Ovary (tissue), 9 donors: ENCODE data around the gene PLEKHA6. TPM values are rescaled to one million over a fixed set of nuclear protein-coding genes. Genes with fewer than 3 reads are reported as not detected.

Experiments used
- DNase-seq, 5 donors: peaks; one replicate each; pipeline ENCODE4 v3.0.0-alpha.2; 2019 to 2020
- H3K27ac ChIP-seq, 2 donors: fragments of 200-600 bp; one replicate each; pipeline versions ENCODE4 v1.5.1 to v1.8.0; 2019 to 2022
- H3K27me3 ChIP-seq: fragments of 200-600 bp; one replicate; pipeline ENCODE4 v1.8.0; 2022
- H3K36me3 ChIP-seq: fragments of 200-600 bp; sonication (generic); one replicate; pipeline ENCODE4 v1.5.1; 2019
- H3K4me1 ChIP-seq: one replicate; pipeline ENCODE4 v1.8.1; 2013; ENCODE audit warnings: mild to moderate bottlenecking, moderate library complexity; ENCODE audit not compliant: insufficient read depth
- H3K4me3 ChIP-seq: fragments of 200-600 bp; sonication (generic); one replicate; pipeline ENCODE4 v1.5.1; 2017
- H3K9me3 ChIP-seq, 2 donors: fragments of 200-600 bp in 1 of 2; sonication (generic) in 1 of 2; one replicate each; pipeline versions ENCODE4 v1.5.1 to v1.8.1; 2013 to 2019; ENCODE audit warnings: mild to moderate bottlenecking in 1 of 2, moderate library complexity in 1 of 2
- EP300 ChIP-seq: sonication (generic); formaldehyde crosslinking; IDR thresholded peaks from one replicate; pipeline ENCODE4 v1.6.1; 2017; ENCODE audit warnings: antibody characterized with exemption
- POLR2A ChIP-seq: fragments of 450-650 bp; IDR thresholded peaks from one replicate; pipeline ENCODE4 v1.6.1; 2017; ENCODE audit warnings: antibody characterized with exemption, mild to moderate bottlenecking, moderate library complexity
- WGBS, 3 donors: extraction: QIAGEN DNeasy Blood & Tissue Kit in 1 of 3; methylation state at CpG; one replicate each; pipeline versions ENCODE4 v1.1.5 to v1.1.7; 2013 to 2017; 5-methylcytosine and 5-hydroxymethylcytosine counted together
- intact Hi-C, 4 donors: fragments of 100-400 bp; cut with DNase I; formaldehyde crosslinking; loops; one replicate each; pipeline versions ENCODE4 v1.11.0 to v1.15.1; 2022 to 2023
- polyA plus RNA-seq, 2 donors: library from polyadenylated mRNA; stranded (reverse); fragments of 200-250 nt in 1 of 2; fragments of 350-450 nt in 1 of 2; fragmentation: Illumina TruSeq in 1 of 2; extraction: RNeasy Lipid Tissue Mini Kit (QIAGEN cat#74804) in 1 of 2; gene quantifications; one replicate each; pipeline ENCODE4 v1.2.3, GENCODE V29; 2013 to 2014
- total RNA-seq, 7 donors: library from RNA; depleted of rRNA in 2 of 7; stranded (reverse); fragments of >200 nt in 2 of 7; fragmentation: NEBNext Ultra II Directional in 3 of 7; extraction: Animal tissue kit (Norgen Biotek cat#: 25700) in 3 of 7; gene quantifications; one replicate each; pipeline versions ENCODE4 v1.1.0 to v1.2.4, GENCODE V29; 2016 to 2023
- TF ChIP-seq, protein P1 (sequence below), 3 donors: fragments of 450-650 bp in 2 of 3; fragments of 200-600 bp in 1 of 3; IDR thresholded peaks; one replicate each; pipeline versions ENCODE4 v1.5.1 to v1.8.0; 2016 to 2022; ENCODE audit warnings: antibody characterized with exemption in 3 of 3, mild to moderate bottlenecking in 1 of 3
- donor health status: DM: no; HTN: no; CAD: no; lungs with moderate emphysema.
- donor health status: DM: no; HTN: no; CAD: no.
- donor health status: Bipolar disorder and iron deficiency.
- donor health status: DM: yes; HTN: yes; CAD: no.
- donor health status: DM: no; HTN: no; CAD: no.
- donor health status: DM: yes; HTN: yes; CAD: no.

PLEKHA6 gene
- total and polyA plus RNA-seq, 9 donors: 2.3 to 20.5 (median 6.6) TPM

DNA sequence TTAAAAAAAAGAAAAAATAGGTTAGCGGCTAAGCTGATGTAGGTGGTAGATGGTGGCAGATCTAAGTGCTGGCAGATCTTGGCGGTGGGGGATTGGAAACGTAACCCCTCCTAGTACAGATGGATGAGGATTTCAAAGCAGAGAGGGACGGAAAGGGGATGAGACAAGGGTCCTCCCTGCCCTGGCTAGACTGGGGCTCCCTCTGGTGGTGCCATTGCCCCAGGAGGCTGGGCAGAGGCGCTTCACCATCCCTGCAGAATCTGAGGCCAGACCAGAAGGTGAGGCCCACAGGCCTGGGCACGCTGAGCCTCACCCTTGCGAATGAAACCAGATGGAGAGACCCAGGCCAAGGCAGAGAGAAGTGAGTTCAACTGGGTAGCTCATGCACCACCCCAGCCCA, 7.0 kb upstream of the PLEKHA6 start:
- H3K36me3 ChIP-seq: no peaks in the 10 kb centered on the region
- WGBS, 3 donors: 88 to 93% (median 89%) methylated on average over 7 of the region's 7 CpGs
- DNase-seq: no peak
- H3K27me3 ChIP-seq: no peaks in the 10 kb centered on the region
- no peak overlapping the region for H3K4me3 ChIP-seq
- TF ChIP-seq, protein P1, sequence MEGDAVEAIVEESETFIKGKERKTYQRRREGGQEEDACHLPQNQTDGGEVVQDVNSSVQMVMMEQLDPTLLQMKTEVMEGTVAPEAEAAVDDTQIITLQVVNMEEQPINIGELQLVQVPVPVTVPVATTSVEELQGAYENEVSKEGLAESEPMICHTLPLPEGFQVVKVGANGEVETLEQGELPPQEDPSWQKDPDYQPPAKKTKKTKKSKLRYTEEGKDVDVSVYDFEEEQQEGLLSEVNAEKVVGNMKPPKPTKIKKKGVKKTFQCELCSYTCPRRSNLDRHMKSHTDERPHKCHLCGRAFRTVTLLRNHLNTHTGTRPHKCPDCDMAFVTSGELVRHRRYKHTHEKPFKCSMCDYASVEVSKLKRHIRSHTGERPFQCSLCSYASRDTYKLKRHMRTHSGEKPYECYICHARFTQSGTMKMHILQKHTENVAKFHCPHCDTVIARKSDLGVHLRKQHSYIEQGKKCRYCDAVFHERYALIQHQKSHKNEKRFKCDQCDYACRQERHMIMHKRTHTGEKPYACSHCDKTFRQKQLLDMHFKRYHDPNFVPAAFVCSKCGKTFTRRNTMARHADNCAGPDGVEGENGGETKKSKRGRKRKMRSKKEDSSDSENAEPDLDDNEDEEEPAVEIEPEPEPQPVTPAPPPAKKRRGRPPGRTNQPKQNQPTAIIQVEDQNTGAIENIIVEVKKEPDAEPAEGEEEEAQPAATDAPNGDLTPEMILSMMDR (IDR thresholded peaks at IDR 0.05): no peak
- no peak for TF ChIP-seq EP300
- TF ChIP-seq POLR2A: no peak
- H3K27ac ChIP-seq: no peak overlapping the region
- intact Hi-C loops: loop anchor here (2.0 to 10.0 kb wide), 3 partner anchors 150 to 502 kb away; partner anchors contain the start of genes GOLT1A (in 2 of the 4) and SNRPE (in 2 of the 4)
- H3K4me1 ChIP-seq: peaks cover 2% of the 10 kb centered on the region
- no peaks in the 10 kb centered on the region for H3K9me3 ChIP-seq

DNA sequence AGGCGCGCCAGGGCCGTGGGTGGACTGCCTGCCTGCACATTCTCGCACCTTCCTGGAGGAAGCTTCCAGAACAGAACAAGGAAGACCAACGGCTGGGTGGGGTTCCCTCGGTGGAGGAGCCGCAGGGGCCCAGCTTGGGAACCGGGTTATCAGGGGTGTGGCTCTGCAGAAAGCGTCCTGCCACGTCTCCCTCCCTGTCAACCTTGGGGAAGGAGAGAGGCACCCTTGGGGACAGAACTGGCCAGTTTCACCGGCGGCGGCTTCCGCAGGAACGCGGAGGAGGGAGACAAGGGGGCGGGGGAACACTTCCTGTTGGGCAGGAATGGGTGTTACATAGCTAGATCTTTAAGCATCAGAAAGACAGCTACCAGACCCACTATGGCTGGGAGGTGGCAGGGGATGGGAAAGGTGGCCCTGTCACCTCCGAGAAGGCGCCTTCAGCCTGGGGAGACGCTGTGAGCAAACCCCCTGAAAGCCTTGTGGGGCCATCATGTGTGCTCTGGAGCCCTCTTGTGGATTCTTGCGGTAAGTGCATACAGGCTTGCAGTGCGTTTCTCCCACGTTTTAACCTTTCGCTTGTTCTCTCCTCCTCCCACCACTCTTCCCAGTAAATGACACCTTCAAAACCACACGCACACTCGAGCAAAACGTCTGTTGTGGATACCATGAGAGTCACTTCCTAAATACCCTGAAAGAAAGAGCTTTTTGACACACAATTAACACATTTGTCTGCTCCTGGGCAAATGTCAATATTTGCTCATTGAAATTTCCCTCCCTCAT, 3.8 kb upstream of the PLEKHA6 start:
- peak; percentile 65 to 75 (median 74) for DNase-seq
- H3K4me3 ChIP-seq: peak overlapping the region; percentile 23
- peak; percentile 36 for TF ChIP-seq POLR2A
- no peak for TF ChIP-seq EP300
- TF ChIP-seq, protein P1 (IDR thresholded peaks at IDR 0.05): peak; percentile 97 to 98 (median 97)
- WGBS, 3 donors: 0% methylated on average over 27 of the region's 27 CpGs
- no peaks in the 10 kb centered on the region for H3K9me3 ChIP-seq
- no peak overlapping the region for H3K27ac ChIP-seq
- no peaks in the 10 kb centered on the region for H3K36me3 ChIP-seq
- intact Hi-C loops: loop anchor here (2.0 to 10.0 kb wide), 5 partner anchors 106 to 499 kb away; partner anchors contain the start of genes SNRPE (in 2 of the 4) and GOLT1A (in 1 of the 4)
- H3K4me1 ChIP-seq: peaks cover 2% of the 10 kb centered on the region
- H3K27me3 ChIP-seq: no peaks in the 10 kb centered on the region

DNA sequence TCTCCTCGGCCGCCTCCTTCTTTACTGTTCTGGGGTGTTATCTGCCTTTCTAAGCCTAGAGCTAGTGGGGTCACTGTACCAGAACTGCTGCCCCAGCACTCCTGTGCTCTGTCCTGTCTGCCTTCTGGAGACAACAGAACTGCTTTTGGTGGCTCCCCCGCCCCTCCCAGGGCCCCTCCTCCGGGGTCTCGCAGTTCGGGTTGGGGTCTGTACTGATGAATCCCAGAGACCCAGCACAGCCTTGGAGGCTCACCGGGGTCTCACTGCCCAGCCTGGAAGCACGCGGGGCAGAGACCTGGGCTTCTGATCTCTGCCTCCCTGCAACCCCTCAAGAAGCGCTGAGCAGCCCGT, 3.2 kb upstream of the PLEKHA6 start:
- TF ChIP-seq EP300 (no peak), POLR2A (no peak)
- TF ChIP-seq, protein P1 (IDR thresholded peaks at IDR 0.05): no peak
- H3K9me3 ChIP-seq: no peaks in the 10 kb centered on the region
- 28 to 40% (median 29%) methylated on average over 11 of the region's 11 CpGs for WGBS, 3 donors
- H3K27me3 ChIP-seq: no peaks in the 10 kb centered on the region
- no peak overlapping the region for H3K27ac ChIP-seq
- intact Hi-C loops: loop anchor here (2.0 to 10.0 kb wide), 5 partner anchors 106 to 498 kb away; partner anchors contain the start of genes SNRPE (in 2 of the 4) and GOLT1A (in 1 of the 4)
- H3K4me1 ChIP-seq: peaks cover 2% of the 10 kb centered on the region
- no peaks in the 10 kb centered on the region for H3K36me3 ChIP-seq
- DNase-seq: no peak
- peak overlapping the region; percentile 23 for H3K4me3 ChIP-seq

DNA sequence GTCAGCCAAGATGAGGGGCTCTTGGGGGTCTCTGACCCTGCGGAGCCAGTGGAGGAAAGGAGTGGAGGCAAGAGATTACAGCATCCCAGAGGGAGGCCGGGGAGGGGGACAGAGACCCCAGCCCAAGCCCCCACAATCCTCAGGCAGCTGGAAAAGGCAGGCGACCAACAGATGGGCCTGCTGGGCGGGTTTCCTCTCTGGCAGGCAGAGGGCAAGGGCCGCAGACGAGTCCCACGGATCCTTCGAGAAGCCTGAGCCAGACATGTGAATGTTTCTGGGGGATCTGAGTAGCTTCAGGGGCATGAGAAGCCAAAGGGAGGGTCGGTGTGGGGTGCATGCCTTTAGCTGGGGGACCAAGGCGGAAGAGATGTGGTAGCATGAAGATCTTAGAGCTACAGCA, 2.1 kb upstream of the PLEKHA6 start:
- Histone ChIP-seq H3K4me1 (peaks cover 2% of the 10 kb centered on the region), H3K27me3 (no peaks in the 10 kb centered on the region), H3K4me3 (no peak overlapping the region), H3K9me3 (no peaks in the 10 kb centered on the region), H3K36me3 (no peaks in the 10 kb centered on the region), H3K27ac (no peak overlapping the region)
- DNase-seq: no peak
- 83 to 92% (median 84%) methylated on average over 10 of the region's 10 CpGs for WGBS, 3 donors
- intact Hi-C loops: loop anchor here (2.0 to 10.0 kb wide), 5 partner anchors 104 to 497 kb away; partner anchors contain the start of genes SNRPE (in 2 of the 4) and GOLT1A (in 1 of the 4)
- TF ChIP-seq POLR2A (no peak), EP300 (no peak)
- TF ChIP-seq, protein P1 (IDR thresholded peaks at IDR 0.05): no peak
